GM19468 (cell line): Measurements from ENCODE around the gene COL20A1.

Experiments used
- ATAC-seq: cut with Tn5 transposase; IDR thresholded peaks from one replicate; pipeline ENCODE4 v1.9.1; 2021; ENCODE audit warnings: mild to moderate bottlenecking, moderate library complexity, moderate number of reproducible peaks; ENCODE audit not compliant: unreplicated experiment; ENCODE audit errors: extremely low read depth

Gene COL20A1

GRCh38 chr20:63276956-63277355 lies 16.0 kb upstream of the COL20A1 start:
- ATAC-seq, result no peak

GRCh38 chr20:63277466-63278272 lies 15.3 kb upstream of the COL20A1 start:
- ATAC-seq, result no peak

- ATAC-seq, result no peak
Measured at GRCh38 chr20:63278661-63279060, 14.3 kb upstream of the COL20A1 start.

- no peak for ATAC-seq
Measured at GRCh38 chr20:63279931-63280330, 13.1 kb upstream of the COL20A1 start.

- no peak for ATAC-seq
Measured at GRCh38 chr20:63280371-63280770, 12.6 kb upstream of the COL20A1 start.

- ATAC-seq, result no peak
Measured at GRCh38 chr20:63280929-63281545, 11.9 kb upstream of the COL20A1 start.

GRCh38 chr20:63281742-63282665 lies 11.0 kb upstream of the COL20A1 start:
- no peak for ATAC-seq

GRCh38 chr20:63282946-63283345 lies 10.0 kb upstream of the COL20A1 start:
- ATAC-seq, result no peak

GRCh38 chr20:63283397-63284082 lies 9.4 kb upstream of the COL20A1 start:
- no peak for ATAC-seq

- no peak for ATAC-seq
Measured at GRCh38 chr20:63284083-63284440, 8.9 kb upstream of the COL20A1 start.

- ATAC-seq, result no peak
Measured at GRCh38 chr20:63284544-63284949, 8.4 kb upstream of the COL20A1 start.

- ATAC-seq, result no peak
Measured at GRCh38 chr20:63284981-63285524, 7.9 kb upstream of the COL20A1 start.

- no peak for ATAC-seq
Measured at GRCh38 chr20:63285636-63286615, 7.1 kb upstream of the COL20A1 start.

- no peak for ATAC-seq
Measured at GRCh38 chr20:63286781-63287696, 5.9 kb upstream of the COL20A1 start.

GRCh38 chr20:63287697-63288580 lies 5.0 kb upstream of the COL20A1 start:
- ATAC-seq, result no peak

GRCh38 chr20:63288581-63289251 lies 4.3 kb upstream of the COL20A1 start:
- ATAC-seq, result no peak
